MM.1S (cell line): ENCODE measurements around the gene CDH20.

ENCODE experiments used
- DNase-seq: peaks from one replicate; pipeline ENCODE4 v3.0.0-alpha.2; 2015
- H2AFZ ChIP-seq: fragments of 300-600 bp; sonication (generic); 2 replicates; pipeline ENCODE4 v1.6.0; 2016; ENCODE audit warnings: antibody characterized with exemption, low read length
- H3F3A ChIP-seq: fragments of 300-600 bp; sonication (generic); 2 replicates; pipeline ENCODE4 v1.6.1; 2016; ENCODE audit warnings: mild to moderate bottlenecking, antibody characterized with exemption, low read length, moderate library complexity, mixed read lengths; ENCODE audit not compliant: insufficient read depth
- H3K27ac ChIP-seq: fragments of 300-600 bp; sonication (generic); 2 replicates; pipeline ENCODE4 v1.5.1; 2016; ENCODE audit warnings: mild to moderate bottlenecking, low read length
- H3K27me3 ChIP-seq: fragments of 300-600 bp; sonication (generic); replicated peaks from 2 replicates; pipeline ENCODE4 v1.6.0; 2016; ENCODE audit warnings: low read length; ENCODE audit not compliant: insufficient read depth
- H3K36me3 ChIP-seq: fragments of 300-600 bp; sonication (generic); replicated peaks from 2 replicates; pipeline ENCODE4 v1.6.1; 2016; ENCODE audit warnings: mild to moderate bottlenecking, low read length, mixed read lengths; ENCODE audit not compliant: insufficient read depth
- H3K4me1 ChIP-seq: fragments of 300-600 bp; sonication (generic); 2 replicates; pipeline ENCODE4 v1.6.1; 2016; ENCODE audit warnings: low read length, mixed read lengths
- H3K4me2 ChIP-seq: fragments of 300-600 bp; sonication (generic); 2 replicates; pipeline ENCODE4 v1.6.0; 2016; ENCODE audit warnings: low read depth, low read length
- H3K4me3 ChIP-seq: fragments of 300-600 bp; sonication (generic); 2 replicates; pipeline ENCODE4 v1.5.1; 2016; ENCODE audit warnings: low read length, mixed read lengths
- H3K79me2 ChIP-seq: fragments of 300-600 bp; sonication (generic); 2 replicates; pipeline ENCODE4 v1.6.1; 2016; ENCODE audit warnings: mixed run types, low read length, mixed read lengths
- H3K9ac ChIP-seq: fragments of 300-600 bp; sonication (generic); 2 replicates; pipeline ENCODE4 v1.6.1; 2016; ENCODE audit warnings: low read length, mixed read lengths
- H3K9me2 ChIP-seq: fragments of 300-600 bp; sonication (generic); replicated peaks from 2 replicates; pipeline ENCODE4 v1.6.1; 2016; ENCODE audit warnings: mild to moderate bottlenecking, low read length, mixed read lengths; ENCODE audit not compliant: insufficient read depth
- H3K9me3 ChIP-seq: fragments of 300-600 bp; sonication (generic); replicated peaks from 2 replicates; pipeline ENCODE4 v1.6.1; 2016; ENCODE audit warnings: mild to moderate bottlenecking, low read length, mixed read lengths; ENCODE audit not compliant: insufficient read depth
- H4K20me1 ChIP-seq: fragments of 300-600 bp; sonication (generic); 2 replicates; pipeline ENCODE4 v1.6.1; 2016; ENCODE audit warnings: mild to moderate bottlenecking, low read length, moderate library complexity, mixed read lengths; ENCODE audit not compliant: insufficient read depth
- CTCF ChIP-seq: fragments of 300-600 bp; sonication (generic); IDR thresholded peaks from 2 replicates; pipeline ENCODE4 v1.5.1; 2016; ENCODE audit warnings: antibody characterized with exemption, low read length, mixed read lengths
- EZH2 ChIP-seq: fragments of 300-600 bp; sonication (generic); optimal IDR thresholded peaks from 2 replicates; pipeline ENCODE3; 2017; ENCODE audit warnings: low read depth, mild to moderate bottlenecking, antibody characterized with exemption, low read length, mixed read lengths
- EZH2phosphoT487 ChIP-seq: fragments of 300-600 bp; sonication (generic); IDR thresholded peaks from 2 replicates; pipeline ENCODE4 v1.6.1; 2018; ENCODE audit warnings: antibody characterized with exemption, low read length

Gene CDH20

GRCh38 chr18:61402726-61403125 is 69.5 kb downstream of the CDH20 start:
- Histone ChIP-seq H3K27me3 (no peaks in the 10 kb centered on the region), H4K20me1 (no peaks in the 10 kb centered on the region), H3K79me2 (no peaks in the 10 kb centered on the region)

GRCh38 chr18:61413396-61413795 is 80.2 kb downstream of the CDH20 start:
- H3K4me2 ChIP-seq, result no peak overlapping the region
- DNase-seq, result no peak
- H3K9ac ChIP-seq, result no peak overlapping the region
- H3K36me3 ChIP-seq, result no peaks in the 10 kb centered on the region
- H3K9me3 ChIP-seq, result no peaks in the 10 kb centered on the region; the same call in 1 of the 2 replicates
- H3F3A ChIP-seq, result no peaks in the 10 kb centered on the region
- no peak overlapping the region for H3K27ac ChIP-seq
- TF ChIP-seq EZH2phosphoT487 (no peak), EZH2 (no peak), CTCF (no peak)
- no peaks in the 10 kb centered on the region for H3K79me2 ChIP-seq
- no peaks in the 10 kb centered on the region for H4K20me1 ChIP-seq
- H3K27me3 ChIP-seq, result no peaks in the 10 kb centered on the region
- no peaks in the 10 kb centered on the region for H3K9me2 ChIP-seq
- no peak overlapping the region for H3K4me3 ChIP-seq
- no peak overlapping the region for H2AFZ ChIP-seq
- no peaks in the 10 kb centered on the region for H3K4me1 ChIP-seq

More at GRCh38 chr18:61402726-61403125, 69.5 kb downstream of the CDH20 start:
- Histone ChIP-seq H3K9me2 (no peaks in the 10 kb centered on the region), H3K27ac (no peak overlapping the region), H3K4me3 (no peak overlapping the region), H3K4me1 (no peaks in the 10 kb centered on the region), H3F3A (no peaks in the 10 kb centered on the region), H2AFZ (no peak overlapping the region), H3K36me3 (no peaks in the 10 kb centered on the region), H3K9me3 (no peaks in the 10 kb centered on the region), H3K4me2 (no peak overlapping the region), H3K9ac (no peak overlapping the region)
- DNase-seq, result no peak
- no peak for TF ChIP-seq EZH2
- TF ChIP-seq EZH2phosphoT487, result no peak
- no peak for TF ChIP-seq CTCF

- no peaks in the 10 kb centered on the region for H3K9me2 ChIP-seq
- no peaks in the 10 kb centered on the region for H3K36me3 ChIP-seq
- H3K4me3 ChIP-seq, result no peak overlapping the region
- TF ChIP-seq CTCF (no peak), EZH2phosphoT487 (no peak), EZH2 (no peak)
- DNase-seq, result no peak
- no peaks in the 10 kb centered on the region; the same call in 1 of the 2 replicates for H3K9me3 ChIP-seq
- H3K27me3 ChIP-seq, result no peaks in the 10 kb centered on the region
- H3K9ac ChIP-seq, result no peak overlapping the region
- H3K4me1 ChIP-seq, result no peaks in the 10 kb centered on the region
- no peaks in the 10 kb centered on the region for H3K79me2 ChIP-seq
- H3F3A ChIP-seq, result no peaks in the 10 kb centered on the region
- no peaks in the 10 kb centered on the region for H4K20me1 ChIP-seq
- H3K4me2 ChIP-seq, result no peak overlapping the region
- no peak overlapping the region for H2AFZ ChIP-seq
- no peak overlapping the region for H3K27ac ChIP-seq
Measured at GRCh38 chr18:61414086-61414485, 80.9 kb downstream of the CDH20 start.
